ENCODE measurements around the gene ABCC3. TPM values are rescaled to one million over a fixed set of nuclear protein-coding genes. Genes with fewer than 3 reads are reported as not detected.

ABCC3 gene
- total RNA-seq, 1 experiment from 2014 or later, result 88.0 TPM

DNA sequence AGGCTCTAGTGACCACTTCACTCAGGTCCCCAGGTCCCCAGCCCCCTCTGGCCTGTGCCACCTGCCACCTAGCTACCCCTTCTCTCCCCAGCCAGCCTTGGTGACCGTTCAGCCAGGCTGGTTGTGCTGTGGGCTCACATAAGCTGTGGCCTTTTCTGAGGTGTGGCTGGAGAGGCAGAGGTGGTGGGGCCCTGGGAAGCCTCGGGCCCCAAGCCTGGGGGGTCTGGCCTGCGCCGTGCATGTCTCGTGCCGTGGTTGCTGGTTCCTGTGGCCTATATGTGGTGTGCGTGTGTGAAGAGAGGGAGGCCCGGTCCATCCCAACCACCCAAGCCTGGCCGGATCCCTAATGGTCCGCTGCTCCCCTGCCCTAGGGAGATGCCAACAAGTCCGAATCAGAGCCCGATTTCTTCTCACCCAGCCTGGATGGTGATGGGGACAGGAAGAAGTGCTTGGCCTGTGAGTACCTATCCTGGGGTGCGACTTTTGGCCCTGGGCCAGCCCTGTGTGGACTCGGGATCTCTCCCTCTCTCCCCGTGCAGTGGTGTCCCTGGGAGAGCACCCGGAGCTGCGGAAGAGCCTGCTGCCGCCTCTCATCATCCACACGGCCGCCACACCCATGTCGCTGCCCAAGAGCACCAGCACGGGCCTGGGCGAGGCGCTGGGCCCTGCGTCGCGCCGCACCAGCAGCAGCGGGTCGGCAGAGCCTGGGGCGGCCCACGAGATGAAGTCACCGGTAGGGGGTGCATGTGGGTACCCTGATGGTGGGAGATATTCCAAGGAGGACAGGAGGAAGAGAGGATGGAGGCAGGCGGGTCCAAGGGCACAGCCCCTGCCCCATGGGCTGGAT is 38.3 kb upstream of the ABCC3 start:
- peaks cover 97% of the 10 kb centered on the region for H3K27me3 Mint-ChIP-seq (ENCODE audit: unreplicated experiment)
- no peak overlapping the region for H3K27ac Mint-ChIP-seq (ENCODE audit: unreplicated experiment)
- TF ChIP-seq, protein P1, sequence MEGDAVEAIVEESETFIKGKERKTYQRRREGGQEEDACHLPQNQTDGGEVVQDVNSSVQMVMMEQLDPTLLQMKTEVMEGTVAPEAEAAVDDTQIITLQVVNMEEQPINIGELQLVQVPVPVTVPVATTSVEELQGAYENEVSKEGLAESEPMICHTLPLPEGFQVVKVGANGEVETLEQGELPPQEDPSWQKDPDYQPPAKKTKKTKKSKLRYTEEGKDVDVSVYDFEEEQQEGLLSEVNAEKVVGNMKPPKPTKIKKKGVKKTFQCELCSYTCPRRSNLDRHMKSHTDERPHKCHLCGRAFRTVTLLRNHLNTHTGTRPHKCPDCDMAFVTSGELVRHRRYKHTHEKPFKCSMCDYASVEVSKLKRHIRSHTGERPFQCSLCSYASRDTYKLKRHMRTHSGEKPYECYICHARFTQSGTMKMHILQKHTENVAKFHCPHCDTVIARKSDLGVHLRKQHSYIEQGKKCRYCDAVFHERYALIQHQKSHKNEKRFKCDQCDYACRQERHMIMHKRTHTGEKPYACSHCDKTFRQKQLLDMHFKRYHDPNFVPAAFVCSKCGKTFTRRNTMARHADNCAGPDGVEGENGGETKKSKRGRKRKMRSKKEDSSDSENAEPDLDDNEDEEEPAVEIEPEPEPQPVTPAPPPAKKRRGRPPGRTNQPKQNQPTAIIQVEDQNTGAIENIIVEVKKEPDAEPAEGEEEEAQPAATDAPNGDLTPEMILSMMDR (IDR thresholded peaks at IDR 0.05; ENCODE audit: unreplicated experiment), result peak; percentile 63
- H3K9me3 Mint-ChIP-seq (ENCODE audit: low read depth, unreplicated experiment), result no peaks in the 10 kb centered on the region
- intact Hi-C loops (cut with micrococcal nuclease; ENCODE audit: unreplicated experiment), result no loop called here
- no peak overlapping the region for H3K4me3 Mint-ChIP-seq (ENCODE audit: low read depth, unreplicated experiment)
- CTCF ChIA-PET, result no interaction called here
- BruUV-seq (replicated peaks), result no TSS peak
- peak; percentile 67 for DNase-seq
- no peaks in the 10 kb centered on the region for H3K36me3 Mint-ChIP-seq (ENCODE audit: insufficient read depth, unreplicated experiment)
- H3K4me1 Mint-ChIP-seq (ENCODE audit: low read depth, unreplicated experiment), result no peaks in the 10 kb centered on the region

GRCh38 chr17:50598487-50598886 is 36.2 kb upstream of the ABCC3 start:
- intact Hi-C loops (cut with micrococcal nuclease; ENCODE audit: unreplicated experiment), result no loop called here
- TF ChIP-seq, protein P1 (IDR thresholded peaks at IDR 0.05; ENCODE audit: unreplicated experiment), result no peak
- Mint-ChIP-seq H3K36me3 (ENCODE audit: insufficient read depth, unreplicated experiment) (no peaks in the 10 kb centered on the region), H3K4me3 (ENCODE audit: low read depth, unreplicated experiment) (no peak overlapping the region), H3K4me1 (ENCODE audit: low read depth, unreplicated experiment) (no peaks in the 10 kb centered on the region), H3K27me3 (ENCODE audit: unreplicated experiment) (peaks cover 97% of the 10 kb centered on the region), H3K9me3 (ENCODE audit: low read depth, unreplicated experiment) (no peaks in the 10 kb centered on the region), H3K27ac (ENCODE audit: unreplicated experiment) (no peak overlapping the region)
- CTCF ChIA-PET, result no interaction called here
- no peak for DNase-seq
- no TSS peak for BruUV-seq (replicated peaks)

GRCh38 chr17:50599606-50600005 is 35.1 kb upstream of the ABCC3 start:
- no peaks in the 10 kb centered on the region for H3K9me3 Mint-ChIP-seq (ENCODE audit: low read depth, unreplicated experiment)
- H3K36me3 Mint-ChIP-seq (ENCODE audit: insufficient read depth, unreplicated experiment), result no peaks in the 10 kb centered on the region
- BruUV-seq (replicated peaks), result no TSS peak
- TF ChIP-seq, protein P1 (IDR thresholded peaks at IDR 0.05; ENCODE audit: unreplicated experiment), result no peak
- H3K4me1 Mint-ChIP-seq (ENCODE audit: low read depth, unreplicated experiment), result no peaks in the 10 kb centered on the region
- no peak overlapping the region for H3K27ac Mint-ChIP-seq (ENCODE audit: unreplicated experiment)
- intact Hi-C loops (cut with micrococcal nuclease; ENCODE audit: unreplicated experiment), result no loop called here
- no peak for DNase-seq
- H3K4me3 Mint-ChIP-seq (ENCODE audit: low read depth, unreplicated experiment), result no peak overlapping the region
- CTCF ChIA-PET, result no interaction called here
- peaks cover 99% of the 10 kb centered on the region for H3K27me3 Mint-ChIP-seq (ENCODE audit: unreplicated experiment)

DNA sequence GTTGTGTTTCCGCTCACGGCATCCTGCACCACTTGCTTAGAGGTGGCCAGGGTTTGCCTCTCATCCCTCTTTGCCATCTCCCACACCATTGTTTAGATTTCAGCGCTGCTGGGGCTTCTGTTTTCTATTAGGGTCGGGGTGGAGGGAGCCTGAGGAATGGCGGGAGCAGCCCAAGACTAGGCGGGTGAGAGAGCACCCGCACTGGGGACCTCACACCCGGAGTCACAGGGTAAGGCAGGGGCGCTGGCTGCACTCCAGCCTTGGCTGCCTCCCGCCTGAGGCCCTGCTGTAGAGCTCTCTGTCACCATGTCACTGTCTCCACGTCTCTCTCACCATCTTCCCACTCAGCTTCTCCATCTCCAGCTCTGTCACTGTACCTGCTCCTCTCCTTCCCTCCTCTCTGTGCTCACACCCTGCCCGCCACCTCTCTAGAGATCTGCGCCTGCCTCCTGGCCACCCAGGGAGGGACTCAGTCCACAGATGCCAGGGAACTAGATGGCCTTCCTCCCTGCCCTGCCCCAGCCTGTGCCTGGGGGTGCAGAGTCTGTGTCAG is 32.8 kb upstream of the ABCC3 start:
- no TSS peak for BruUV-seq (replicated peaks)
- Mint-ChIP-seq H3K9me3 (ENCODE audit: low read depth, unreplicated experiment) (no peaks in the 10 kb centered on the region), H3K4me1 (ENCODE audit: low read depth, unreplicated experiment) (no peaks in the 10 kb centered on the region), H3K4me3 (ENCODE audit: low read depth, unreplicated experiment) (no peak overlapping the region), H3K27me3 (ENCODE audit: unreplicated experiment) (peaks cover 99% of the 10 kb centered on the region), H3K27ac (ENCODE audit: unreplicated experiment) (no peak overlapping the region), H3K36me3 (ENCODE audit: insufficient read depth, unreplicated experiment) (no peaks in the 10 kb centered on the region)
- intact Hi-C loops (cut with micrococcal nuclease; ENCODE audit: unreplicated experiment), result no loop called here
- TF ChIP-seq, protein P1 (IDR thresholded peaks at IDR 0.05; ENCODE audit: unreplicated experiment), result no peak
- DNase-seq, result no peak
- CTCF ChIA-PET, result no interaction called here
